K562 (cell line): ENCODE data around the gene TACC3. TPM values are rescaled to one million over a fixed set of nuclear protein-coding genes. Genes with fewer than 3 reads are reported as not detected.

ENCODE experiments used
- ATAC-seq: fragments of 200-7000 bp; cut with Tn5 transposase; 3 replicates; pipeline ENCODE4 v1.9.1; 2020; ENCODE audit warnings: moderate library complexity
- BruUV-seq: library from RNA; stranded (reverse); fragments of 400-500 nt; replicated peaks from 2 replicates; lab custom pipeline; 2021; lab: Mats Ljungman, UMichigan
- CTCF ChIA-PET: fragments of 300-600 bp; formaldehyde crosslinking; extraction: SDS; loops from one replicate; lab custom pipeline; 2021; ENCODE audit warnings: low intra/inter-chr PET ratio; lab: Yijun Ruan, JAX
- POLR2A ChIA-PET: fragments of 300-600, 350-650 bp; sonication (Branson Sonifier 250); formaldehyde crosslinking; extraction: SDS; loops from one replicate; lab custom pipeline; 2021; ENCODE audit warnings: antibody characterized with exemption, inconsistent platforms; lab: Yijun Ruan, JAX
- DNase-seq, 4 experiments: peaks; one replicate each; pipeline versions ENCODE4 v3.0.0 to v3.0.0-alpha.2; 2011 to 2018; ENCODE audit warnings: low spot score in 3 of 4, mixed read lengths in 3 of 4; ENCODE audit errors: extremely low read depth in 1 of 4
- FAIRE-seq: peaks from 2 replicates; lab custom pipeline; 2011; peaks lifted over from hg19 to GRCh38; lab: Jason Lieb, UNC
- H2AFZ ChIP-seq: 2 replicates; pipeline ENCODE4 v1.6.0; 2011; ENCODE audit warnings: low read depth, low read length, control low read depth, inconsistent platforms
- H3K27ac ChIP-seq: fragments of 200-600 bp; 3 replicates; pipeline ENCODE4 v1.8.0; 2011; ENCODE audit warnings: low read depth, mild to moderate bottlenecking, control low read depth, inconsistent platforms, low read length, moderate library complexity, mixed read lengths; ENCODE audit errors: extremely low read depth
- H3K27me3 ChIP-seq, 2 experiments: fragments of 300-600 bp in 1 of 2; 2 replicates in 1 of 2; 3 replicates in 1 of 2; pipeline versions ENCODE4 v1.6.0 to v1.8.0; 2011; ENCODE audit warnings: inconsistent platforms in 2 of 2, low read length in 2 of 2, mild to moderate bottlenecking in 1 of 2, mixed read lengths in 1 of 2, moderate library complexity in 1 of 2; ENCODE audit not compliant: control insufficient read depth in 2 of 2, insufficient read depth in 2 of 2
- H3K36me3 ChIP-seq: fragments of 300-600 bp; 3 replicates; pipeline ENCODE4 v1.8.0; 2011; ENCODE audit warnings: mild to moderate bottlenecking, low read length, inconsistent platforms; ENCODE audit not compliant: control insufficient read depth, insufficient read depth
- H3K4me1 ChIP-seq, 2 experiments: fragments of 200-600 bp in 1 of 2; replicated peaks in 1 of 2; 2 replicates in 1 of 2; 3 replicates in 1 of 2; pipeline versions ENCODE4 v1.5.1 to v1.8.0; 2011; ENCODE audit warnings: inconsistent platforms in 2 of 2, low read length in 2 of 2, mild to moderate bottlenecking in 1 of 2, mixed read lengths in 1 of 2, moderate library complexity in 1 of 2; ENCODE audit not compliant: control insufficient read depth in 2 of 2, insufficient read depth in 2 of 2
- H3K4me2 ChIP-seq: 2 replicates; pipeline ENCODE4 v1.6.1; 2011; ENCODE audit warnings: low read length, control low read depth, inconsistent platforms, mixed read lengths; ENCODE audit not compliant: insufficient read depth
- H3K4me3 ChIP-seq: fragments of 200-600 bp; sonication (generic), shearing (Covaris generic); 2 replicates; pipeline ENCODE4 v1.5.1; 2016; ENCODE audit warnings: control low read depth, inconsistent platforms
- H3K79me2 ChIP-seq: fragments of 200-600 bp; 3 replicates; pipeline ENCODE4 v1.8.0; 2011; ENCODE audit warnings: low read length, inconsistent platforms; ENCODE audit not compliant: control insufficient read depth, insufficient read depth
- H3K9ac ChIP-seq, 2 experiments: 2 replicates each; pipeline versions ENCODE4 v1.6.0 to v1.6.1; 2011; ENCODE audit warnings: low read depth in 2 of 2, low read length in 2 of 2, control low read depth in 1 of 2, inconsistent platforms in 1 of 2, mild to moderate bottlenecking in 1 of 2, mixed read lengths in 1 of 2; ENCODE audit not compliant: insufficient read depth in 1 of 2
- H3K9me1 ChIP-seq: one replicate; pipeline ENCODE4 v1.6.0; 2011; ENCODE audit warnings: inconsistent platforms, mild to moderate bottlenecking, low read length, moderate library complexity; ENCODE audit not compliant: control insufficient read depth, insufficient read depth
- H3K9me3 ChIP-seq: replicated peaks from 2 replicates; pipeline ENCODE4 v1.5.1; 2011; ENCODE audit warnings: low read depth, low read length, inconsistent platforms; ENCODE audit not compliant: control insufficient read depth, insufficient read depth
- H4K20me1 ChIP-seq: replicated peaks from 2 replicates; pipeline ENCODE4 v1.6.1; 2011; ENCODE audit warnings: low read length, inconsistent platforms, mixed read lengths; ENCODE audit not compliant: control insufficient read depth, insufficient read depth
- ARHGAP35 ChIP-seq: fragments of 450-650 bp; IDR thresholded peaks from 2 replicates; pipeline ENCODE4 v1.6.1; 2018; ENCODE audit not compliant: partially characterized antibody
- ATF1 ChIP-seq, 2 experiments: fragments of 450-650 bp in 1 of 2; IDR thresholded peaks; 2 replicates each; pipeline ENCODE4 v1.6.1; 2016; ENCODE audit warnings: missing compliant biosample characterization in 1 of 2, missing genetic modification characterization in 1 of 2
- CBFB ChIP-seq: sonication (generic); formaldehyde crosslinking; IDR thresholded peaks from 2 replicates; pipeline ENCODE4 v1.4.0; 2020; ENCODE audit warnings: mild to moderate bottlenecking, missing genetic modification reagents
- DACH1 ChIP-seq: fragments of 450-650 bp; IDR thresholded peaks from 2 replicates; pipeline ENCODE4 v1.6.1; 2018; ENCODE audit not compliant: partially characterized antibody
- EP400 ChIP-seq: fragments of 450-650 bp; IDR thresholded peaks from 2 replicates; pipeline ENCODE4 v1.6.1; 2017; ENCODE audit warnings: antibody characterized with exemption, mild to moderate bottlenecking, moderate library complexity
- HDGF ChIP-seq: fragments of 450-650 bp; IDR thresholded peaks from 2 replicates; pipeline ENCODE4 v1.6.1; 2016
- ILK ChIP-seq: fragments of 450-650 bp; IDR thresholded peaks from 2 replicates; pipeline ENCODE4 v1.6.1; 2016; ENCODE audit warnings: missing genetic modification characterization, low read depth, mild to moderate bottlenecking, missing compliant biosample characterization, moderate library complexity, borderline replicate concordance
- KAT2B ChIP-seq: IDR thresholded peaks from one replicate; pipeline ENCODE4 v1.6.1; 2012; ENCODE audit warnings: low read depth, mild to moderate bottlenecking, control low read depth, inconsistent platforms, low read length, moderate library complexity
- KLF16 ChIP-seq: IDR thresholded peaks from 2 replicates; pipeline ENCODE4 v1.6.1; 2016; ENCODE audit warnings: antibody characterized with exemption
- MAX ChIP-seq: sonication (generic); formaldehyde crosslinking; IDR thresholded peaks from 2 replicates; pipeline ENCODE4 v1.9.0; 2022; ENCODE audit warnings: mild to moderate bottlenecking, missing genetic modification reagents
- MEIS2 ChIP-seq: fragments of 450-650 bp; IDR thresholded peaks from 2 replicates; pipeline ENCODE4 v1.6.1; 2014; ENCODE audit warnings: mild to moderate bottlenecking; ENCODE audit not compliant: partially characterized antibody
- MLX ChIP-seq, 2 experiments: fragments of 450-650 bp in 1 of 2; sonication (generic) in 1 of 2; formaldehyde crosslinking; conservative IDR thresholded peaks; 2 replicates each; pipeline versions ENCODE4 v1.4.0 to v1.8.1; 2020 to 2022; ENCODE audit warnings: mild to moderate bottlenecking in 1 of 2, missing genetic modification reagents in 1 of 2
- PHB ChIP-seq: fragments of 250-450 bp; sonication (Bioruptor Pico); IDR thresholded peaks from 2 replicates; pipeline ENCODE4 v1.5.0; 2021
- PHF8 ChIP-seq: fragments of 200-600 bp; sonication (generic); IDR thresholded peaks from 2 replicates; pipeline ENCODE4 v1.6.1; 2012; ENCODE audit warnings: mixed run types, mild to moderate bottlenecking, inconsistent platforms, low read length, moderate library complexity, borderline replicate concordance
- POLR2AphosphoS2 ChIP-seq: IDR thresholded peaks from 2 replicates; pipeline ENCODE4 v1.6.1; 2012; ENCODE audit warnings: low read length, improper control_type of control experiment
- SMAD2 ChIP-seq: fragments of 150-350 bp; IDR thresholded peaks from 2 replicates; pipeline ENCODE4 v1.6.1; 2014; ENCODE audit warnings: low read depth, mild to moderate bottlenecking, low read length
- YBX1 ChIP-seq: fragments of 450-650 bp; IDR thresholded peaks from 2 replicates; pipeline ENCODE4 v1.7.1; 2016; ENCODE audit warnings: mild to moderate bottlenecking
- ZBED1 ChIP-seq: IDR thresholded peaks from 2 replicates; pipeline ENCODE4 v1.6.1; 2014
- ZKSCAN8 ChIP-seq: fragments of 200-800 bp; sonication (Bioruptor generic); IDR thresholded peaks from 2 replicates; pipeline ENCODE4 v1.6.1; 2016; ENCODE audit warnings: missing genetic modification characterization, missing compliant biosample characterization
- ZNF232 ChIP-seq: sonication (generic); formaldehyde crosslinking; IDR thresholded peaks from 2 replicates; pipeline ENCODE4 v1.8.0; 2022; ENCODE audit warnings: mild to moderate bottlenecking, missing genetic modification reagents
- ZNF24 ChIP-seq: fragments of 450-650 bp; IDR thresholded peaks from 2 replicates; pipeline ENCODE4 v1.6.1; 2016
- ZNF75A ChIP-seq: fragments of 450-650 bp; formaldehyde crosslinking; IDR thresholded peaks from 2 replicates; pipeline ENCODE4 v1.4.0; 2020; ENCODE audit warnings: mild to moderate bottlenecking
- ZNF77 ChIP-seq: fragments of 250-450 bp; sonication (Bioruptor Pico); IDR thresholded peaks from 2 replicates; pipeline ENCODE4 v1.5.0; 2020
- WGBS: fragments of 100-300 bp; shearing (Covaris generic); methylation state at CpG from one replicate; pipeline ENCODE4 v1.1.6; 2016; ENCODE audit warnings: low coverage, mixed read lengths; ENCODE audit not compliant: insufficient coverage; ENCODE audit errors: missing lambda C conversion rate; 5-methylcytosine and 5-hydroxymethylcytosine counted together
- in situ Hi-C: fragments of 300-500 bp; cut with MboI; formaldehyde crosslinking; loops from 4 replicates; pipeline ENCODE4 v1.15.0; 2018; ENCODE audit warnings: inconsistent platforms, mixed read lengths
- intact Hi-C: fragments of 100-400 bp; cut with micrococcal nuclease; formaldehyde crosslinking; loops from 2 replicates; pipeline ENCODE4 v1.14.2; 2022
- polyA plus RNA-seq, 8 experiments: library from polyadenylated mRNA; depleted of rRNA in 4 of 8; stranded (reverse) in 5 of 8; unstranded in 3 of 8; fragments of >200 nt; fragmentation: Nextera tagmentation in 2 of 8; fragmentation: Illumina TruSeq in 1 of 8; extraction: Ambion mirVana in 2 of 8; extraction: Trizol in 1 of 8; gene quantifications; 2 replicates each; pipeline versions ENCODE4 v1.2.1 to v1.2.3, GENCODE V29; 2011 to 2014; ENCODE audit warnings: inconsistent platforms in 1 of 8, missing spikeins in 1 of 8
- total RNA-seq, 7 experiments: library from RNA; depleted of rRNA in 6 of 7; stranded (reverse); fragments of >200 nt in 6 of 7; fragmentation: Illumina TruSeq in 2 of 7; extraction: Trizol in 2 of 7; gene quantifications; 2 replicates each; pipeline versions ENCODE4 v1.2.1 to v1.2.3, GENCODE V29; 2011 to 2021; ENCODE audit warnings: low replicate concordance in 1 of 7

TACC3 gene
- total and polyA plus RNA-seq, 9 of the 15 experiments (the other 6 are each of a cell fraction or from before 2014, with no cell fraction given) = 1.9 to 122 (median 55.6) TPM

- TF ChIP-seq MLX (CRISPR knock-in tag; conservative IDR thresholded peaks at IDR 0.05) (no peak), ATF1 (CRISPR knock-in tag; IDR thresholded peaks at IDR 0.05) (no peak), ATF1 (tag; IDR thresholded peaks at IDR 0.05) (no peak), ZNF75A (CRISPR knock-in tag) (no peak), MAX (CRISPR knock-in tag) (no peak), ZNF24 (no peak), PHF8 (no peak), CBFB (no peak), YBX1 (no peak), KAT2B (no peak), SMAD2 (no peak)
Measured at GRCh38 chr4:1780435-1780834, 59.1 kb downstream of the TACC3 start (continued).

GRCh38 chr4:1783015-1783414 lies 61.7 kb downstream of the TACC3 start:
- intact Hi-C loops = no loop called here
- CTCF ChIA-PET = no interaction called here
- no peak overlapping the region for H2AFZ ChIP-seq

More at GRCh38 chr4:1783015-1783414, 61.7 kb downstream of the TACC3 start:
- Histone ChIP-seq H3K9me3 (no peaks in the 10 kb centered on the region), H3K27ac (no peak overlapping the region), H3K9ac (peak overlapping the region in 1 of 2 experiments; percentile 47; a peak in 1 of 4 replicates), H4K20me1 (no peaks in the 10 kb centered on the region), H3K4me2 (no peak overlapping the region), H3K79me2 (no peaks in the 10 kb centered on the region), H3K9me1 (no peaks in the 10 kb centered on the region), H3K27me3 (no peaks in the 10 kb centered on the region), H3K36me3 (no peaks in the 10 kb centered on the region), H3K4me1 (peaks cover 33 to 88% of the 10 kb centered on the region in 2 experiments), H3K4me3 (no peak overlapping the region)
- WGBS = 75% methylated on average over 7 of the region's 10 CpGs
- DNase-seq = no peak
- POLR2A ChIA-PET = interaction anchor here (2.5 kb wide), 1 partner anchor 11 kb away, joined by 17 read pairs; the partner anchor contains the start of gene FGFR3
- BruUV-seq = no TSS peak
- in situ Hi-C loops = no loop called here
- no peak for ATAC-seq
- TF ChIP-seq ZKSCAN8 (CRISPR knock-in tag) = no peak
- no peak for TF ChIP-seq MEIS2
- TF ChIP-seq ZBED1 = no peak
- no peak for TF ChIP-seq ILK (tag)
- no peak for TF ChIP-seq EP400
- no peak for TF ChIP-seq ZNF232
- TF ChIP-seq PHB (CRISPR knock-in tag) = no peak
- TF ChIP-seq KLF16 = no peak
- no peak for TF ChIP-seq ARHGAP35
- TF ChIP-seq DACH1 = no peak
- TF ChIP-seq HDGF = no peak
- TF ChIP-seq ZNF77 = no peak
- TF ChIP-seq POLR2AphosphoS2 = no peak
- no peak for FAIRE-seq
